IPS DF 6.9 (cell line): Measurements from ENCODE around the gene IL10RA.

Source experiments
- DNase-seq: peaks from one replicate; pipeline ENCODE4 v3.0.0-alpha.2; 2013; ENCODE audit warnings: low read depth, low spot score
- H3K27ac ChIP-seq: one replicate; pipeline ENCODE4 v1.5.1; 2013; ENCODE audit warnings: low read length, control low read depth
- H3K27me3 ChIP-seq: 2 replicates; pipeline ENCODE4 v1.6.1; 2013; ENCODE audit warnings: mild to moderate bottlenecking, low read length; ENCODE audit not compliant: control insufficient read depth, insufficient read depth
- H3K36me3 ChIP-seq: 2 replicates; pipeline ENCODE4 v1.6.1; 2013; ENCODE audit warnings: low read length; ENCODE audit not compliant: control insufficient read depth, insufficient read depth
- H3K4me1 ChIP-seq: 2 replicates; pipeline ENCODE4 v1.6.1; 2013; ENCODE audit warnings: low read length; ENCODE audit not compliant: control insufficient read depth, insufficient read depth
- H3K4me3 ChIP-seq: 2 replicates; pipeline ENCODE4 v1.5.1; 2013; ENCODE audit warnings: mild to moderate bottlenecking, low read length
- H3K9me3 ChIP-seq: 2 replicates; pipeline ENCODE4 v1.6.1; 2013; ENCODE audit warnings: low read length, inconsistent platforms; ENCODE audit not compliant: control insufficient read depth, insufficient read depth
- WGBS: extraction: QIAGEN DNeasy Blood & Tissue Kit; methylation state at CpG from one replicate; pipeline ENCODE4 v1.1.7; 2013; ENCODE audit warnings: mixed read lengths, missing lambda C conversion rate; ENCODE audit not compliant: insufficient read length, insufficient coverage; 5-methylcytosine and 5-hydroxymethylcytosine counted together

Gene IL10RA

GRCh38 chr11:117992620-117993019 lies 6.4 kb downstream of the IL10RA start:
- no peaks in the 10 kb centered on the region for H3K4me1 ChIP-seq
- H3K4me3 ChIP-seq = no peak overlapping the region
- no peak overlapping the region for H3K27ac ChIP-seq
- no peak for DNase-seq
- WGBS = no CpG with 5 or more reads among the region's 2 CpGs
- peaks cover 3% of the 10 kb centered on the region for H3K27me3 ChIP-seq
- no peaks in the 10 kb centered on the region for H3K36me3 ChIP-seq
- no peaks in the 10 kb centered on the region for H3K9me3 ChIP-seq

- no peaks in the 10 kb centered on the region for H3K36me3 ChIP-seq
- WGBS = no CpG with 5 or more reads among the region's 9 CpGs
These were observed 8.0 kb downstream of the IL10RA start for GRCh38 chr11:117993988-117994745.

GRCh38 chr11:117995472-117995871 lies 9.3 kb downstream of the IL10RA start:
- no peaks in the 10 kb centered on the region for H3K36me3 ChIP-seq
- WGBS = no CpG with 5 or more reads among the region's 11 CpGs
- DNase-seq = no peak
- no peak overlapping the region for H3K27ac ChIP-seq
- H3K4me1 ChIP-seq = no peaks in the 10 kb centered on the region
- H3K27me3 ChIP-seq = no peaks in the 10 kb centered on the region
- no peak overlapping the region for H3K4me3 ChIP-seq
- no peaks in the 10 kb centered on the region for H3K9me3 ChIP-seq

More at GRCh38 chr11:117993988-117994745, 8.0 kb downstream of the IL10RA start:
- Histone ChIP-seq H3K9me3 (no peaks in the 10 kb centered on the region), H3K27me3 (no peaks in the 10 kb centered on the region), H3K4me3 (no peak overlapping the region), H3K4me1 (no peaks in the 10 kb centered on the region), H3K27ac (no peak overlapping the region)
- no peak for DNase-seq

GRCh38 chr11:117996058-117996457 lies 9.9 kb downstream of the IL10RA start:
- H3K27ac ChIP-seq = no peak overlapping the region
- H3K9me3 ChIP-seq = no peaks in the 10 kb centered on the region
- no peaks in the 10 kb centered on the region for H3K4me1 ChIP-seq
- no CpG with 5 or more reads among the region's 4 CpGs for WGBS
- H3K36me3 ChIP-seq = no peaks in the 10 kb centered on the region
- H3K27me3 ChIP-seq = no peaks in the 10 kb centered on the region
- H3K4me3 ChIP-seq = no peak overlapping the region
- no peak for DNase-seq

- H3K36me3 ChIP-seq = no peaks in the 10 kb centered on the region
- no peak overlapping the region for H3K4me3 ChIP-seq
- H3K4me1 ChIP-seq = no peaks in the 10 kb centered on the region
- DNase-seq = no peak
- WGBS = 100% methylated on average over 1 of the region's 2 CpGs
- H3K27me3 ChIP-seq = no peaks in the 10 kb centered on the region
- H3K9me3 ChIP-seq = no peaks in the 10 kb centered on the region
- H3K27ac ChIP-seq = no peak overlapping the region
These were observed 11.2 kb downstream of the IL10RA start for GRCh38 chr11:117997406-117997805.

GRCh38 chr11:117997823-117998579 lies 11.8 kb downstream of the IL10RA start:
- no peak overlapping the region for H3K27ac ChIP-seq
- no peak overlapping the region for H3K4me3 ChIP-seq
- no CpG with 5 or more reads among the region's 9 CpGs for WGBS
- no peaks in the 10 kb centered on the region for H3K27me3 ChIP-seq
- no peaks in the 10 kb centered on the region for H3K9me3 ChIP-seq
- no peak for DNase-seq
- no peaks in the 10 kb centered on the region for H3K36me3 ChIP-seq
- 0 out of 2 replicates have a peak, but pooled peaks cover 1% of the 10 kb centered on the region for H3K4me1 ChIP-seq

GRCh38 chr11:117998664-117999353 lies 12.6 kb downstream of the IL10RA start:
- DNase-seq = no peak
- Histone ChIP-seq H3K9me3 (no peaks in the 10 kb centered on the region), H3K36me3 (no peaks in the 10 kb centered on the region), H3K4me3 (no peak overlapping the region), H3K4me1 (0 out of 2 replicates have a peak, but pooled peaks cover 1% of the 10 kb centered on the region), H3K27me3 (no peaks in the 10 kb centered on the region), H3K27ac (no peak overlapping the region)
- no CpG with 5 or more reads among the region's 10 CpGs for WGBS

- H3K4me1 ChIP-seq = 0 out of 2 replicates have a peak, but pooled peaks cover 1% of the 10 kb centered on the region
- H3K9me3 ChIP-seq = no peaks in the 10 kb centered on the region
- WGBS = no CpG with 5 or more reads among the region's 3 CpGs
- no peaks in the 10 kb centered on the region for H3K27me3 ChIP-seq
- no peaks in the 10 kb centered on the region for H3K36me3 ChIP-seq
- no peak for DNase-seq
- no peak overlapping the region for H3K27ac ChIP-seq
- no peak overlapping the region for H3K4me3 ChIP-seq
These were observed 13.3 kb downstream of the IL10RA start for GRCh38 chr11:117999354-117999993.

- Histone ChIP-seq H3K9me3 (no peaks in the 10 kb centered on the region), H3K27me3 (no peaks in the 10 kb centered on the region), H3K4me1 (0 out of 2 replicates have a peak, but pooled peaks cover 1% of the 10 kb centered on the region), H3K36me3 (no peaks in the 10 kb centered on the region), H3K4me3 (no peak overlapping the region), H3K27ac (no peak overlapping the region)
- DNase-seq = no peak
- no CpG with 5 or more reads among the region's 4 CpGs for WGBS
These were observed 14.1 kb downstream of the IL10RA start for GRCh38 chr11:118000067-118000849.
